DOHH2 (cell line): ENCODE measurements around the gene PCNX3.
A peak's percentile ranks its signal among the peaks of the same experiment; 100 is the strongest.

Source experiments
- H3F3A ChIP-seq: fragments of 200-600 bp; sonication (generic), shearing (Covaris generic); 2 replicates; pipeline ENCODE4 v1.6.0; 2016; ENCODE audit warnings: antibody characterized with exemption, mild to moderate bottlenecking; ENCODE audit not compliant: control insufficient read depth, insufficient read depth
- H3K27ac ChIP-seq: fragments of 200-600 bp; sonication (generic); 2 replicates; pipeline ENCODE4 v1.5.1; 2014; ENCODE audit warnings: low read depth, mild to moderate bottlenecking, low read length, moderate library complexity
- H3K27me3 ChIP-seq: fragments of 200-600 bp; sonication (generic); 2 replicates; pipeline ENCODE4 v1.6.1; 2014; ENCODE audit warnings: mild to moderate bottlenecking, low read length, mixed read lengths; ENCODE audit not compliant: control insufficient read depth
- H3K36me3 ChIP-seq: fragments of 200-600 bp; sonication (generic); 2 replicates; pipeline ENCODE4 v1.6.1; 2014; ENCODE audit warnings: mild to moderate bottlenecking, low read length, moderate library complexity, mixed read lengths; ENCODE audit not compliant: control insufficient read depth
- H3K4me1 ChIP-seq: fragments of 200-600 bp; sonication (generic); 2 replicates; pipeline ENCODE4 v1.6.1; 2014; ENCODE audit warnings: mild to moderate bottlenecking, low read length, mixed read lengths; ENCODE audit not compliant: control insufficient read depth
- H3K4me2 ChIP-seq: fragments of 200-600 bp; sonication (generic); 2 replicates; pipeline ENCODE4 v1.6.0; 2014; ENCODE audit warnings: mild to moderate bottlenecking, low read length, moderate library complexity
- H3K4me3 ChIP-seq: fragments of 200-600 bp; sonication (generic); 2 replicates; pipeline ENCODE4 v1.5.1; 2014; ENCODE audit warnings: mild to moderate bottlenecking, low read length, mixed read lengths
- H3K79me2 ChIP-seq: fragments of 200-600 bp; sonication (generic); 2 replicates; pipeline ENCODE4 v1.6.1; 2014; ENCODE audit warnings: mild to moderate bottlenecking, low read length, mixed read lengths; ENCODE audit not compliant: control insufficient read depth
- H3K9me2 ChIP-seq: fragments of 200-600 bp; sonication (generic); replicated peaks from 2 replicates; pipeline ENCODE4 v1.6.1; 2014; ENCODE audit warnings: mild to moderate bottlenecking, low read length, mixed read lengths; ENCODE audit not compliant: control insufficient read depth
- H3K9me3 ChIP-seq: fragments of 200-600 bp; sonication (generic); 2 replicates; pipeline ENCODE4 v1.6.1; 2014; ENCODE audit warnings: antibody characterized with exemption, low read length, mixed read lengths; ENCODE audit not compliant: control insufficient read depth, insufficient read depth
- H4K20me1 ChIP-seq: fragments of 200-600 bp; sonication (generic); 2 replicates; pipeline ENCODE4 v1.6.0; 2014; ENCODE audit warnings: low read depth, mild to moderate bottlenecking, antibody characterized with exemption, low read length, moderate library complexity; ENCODE audit not compliant: control insufficient read depth, insufficient read depth
- CTCF ChIP-seq: fragments of 200-600 bp; sonication (generic); IDR thresholded peaks from one replicate; pipeline ENCODE4 v1.5.1; 2014; ENCODE audit warnings: antibody characterized with exemption, mild to moderate bottlenecking, low read depth, low read length; ENCODE audit not compliant: poor library complexity, severe bottlenecking
- EZH2phosphoT487 ChIP-seq: fragments of 200-600 bp; sonication (generic); IDR thresholded peaks from 2 replicates; pipeline ENCODE4 v1.6.1; 2017; ENCODE audit warnings: borderline replicate concordance, mild to moderate bottlenecking, antibody characterized with exemption, low read length, moderate library complexity, mixed read lengths

PCNX3 gene

DNA sequence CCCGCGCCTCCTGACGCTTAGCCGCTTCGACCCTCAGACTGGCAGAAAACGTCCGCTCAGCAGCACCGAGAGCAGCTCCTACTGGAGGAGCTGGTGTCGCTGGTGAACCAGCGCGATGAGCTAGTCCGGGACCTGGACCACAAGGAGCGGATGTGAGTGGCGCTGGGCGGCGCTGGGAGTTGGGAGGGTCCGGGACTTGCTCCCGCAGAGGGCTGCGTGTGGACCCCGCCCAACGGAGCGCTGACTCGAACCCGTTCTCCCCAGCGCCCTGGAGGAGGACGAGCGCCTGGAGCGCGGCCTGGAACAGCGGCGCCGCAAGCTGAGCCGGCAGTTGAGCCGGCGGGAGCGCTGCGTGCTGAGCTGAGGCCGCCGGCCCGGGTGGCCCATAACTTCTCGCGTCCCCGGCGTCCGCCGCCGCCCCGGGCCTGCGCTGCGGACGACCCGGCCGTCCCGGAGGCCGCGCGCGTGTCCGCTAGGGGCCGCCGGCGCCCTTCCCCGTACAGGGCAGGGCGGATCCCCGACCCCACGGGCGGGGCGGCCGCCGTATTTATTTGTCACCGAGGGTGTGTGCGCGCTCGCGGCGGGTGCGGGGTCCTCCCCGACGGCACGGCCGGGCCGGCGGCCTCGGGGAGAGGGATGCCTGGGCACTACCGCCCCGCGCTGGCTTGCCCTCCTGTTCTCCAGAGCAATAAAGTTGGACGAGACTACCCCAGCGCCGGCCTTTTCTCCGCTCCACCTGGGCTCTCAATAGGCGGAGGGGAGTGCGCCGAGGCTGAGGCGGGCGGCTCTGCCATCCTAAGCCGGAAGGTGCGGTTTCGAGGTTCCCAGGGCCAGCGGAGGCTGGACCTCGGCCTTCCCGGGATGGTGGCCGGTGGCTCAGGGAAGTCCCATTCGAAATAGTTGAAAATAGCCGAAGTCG is 23.4 kb upstream of the PCNX3 start:
- Histone ChIP-seq H3K4me1 (peaks cover 28% of the 10 kb centered on the region), H3K36me3 (peaks cover 5% of the 10 kb centered on the region), H3K9me2 (no peaks in the 10 kb centered on the region), H3F3A (no peaks in the 10 kb centered on the region), H3K9me3 (no peaks in the 10 kb centered on the region), H3K4me3 (no peak overlapping the region), H3K79me2 (no peaks in the 10 kb centered on the region), H4K20me1 (no peaks in the 10 kb centered on the region), H3K4me2 (no peak overlapping the region), H3K27ac (no peak overlapping the region), H3K27me3 (no peaks in the 10 kb centered on the region)
- no peak for TF ChIP-seq CTCF
- no peak for TF ChIP-seq EZH2phosphoT487

GRCh38 chr11:65592858-65593517 is 22.6 kb upstream of the PCNX3 start:
- Histone ChIP-seq H4K20me1 (no peaks in the 10 kb centered on the region), H3K9me3 (no peaks in the 10 kb centered on the region), H3K36me3 (peaks cover 5% of the 10 kb centered on the region), H3K27ac (no peak overlapping the region), H3K9me2 (no peaks in the 10 kb centered on the region), H3K4me2 (no peak overlapping the region), H3K4me3 (no peak overlapping the region), H3K27me3 (no peaks in the 10 kb centered on the region), H3F3A (no peaks in the 10 kb centered on the region), H3K4me1 (peaks cover 21% of the 10 kb centered on the region), H3K79me2 (no peaks in the 10 kb centered on the region)
- TF ChIP-seq CTCF: no peak
- TF ChIP-seq EZH2phosphoT487: no peak

DNA sequence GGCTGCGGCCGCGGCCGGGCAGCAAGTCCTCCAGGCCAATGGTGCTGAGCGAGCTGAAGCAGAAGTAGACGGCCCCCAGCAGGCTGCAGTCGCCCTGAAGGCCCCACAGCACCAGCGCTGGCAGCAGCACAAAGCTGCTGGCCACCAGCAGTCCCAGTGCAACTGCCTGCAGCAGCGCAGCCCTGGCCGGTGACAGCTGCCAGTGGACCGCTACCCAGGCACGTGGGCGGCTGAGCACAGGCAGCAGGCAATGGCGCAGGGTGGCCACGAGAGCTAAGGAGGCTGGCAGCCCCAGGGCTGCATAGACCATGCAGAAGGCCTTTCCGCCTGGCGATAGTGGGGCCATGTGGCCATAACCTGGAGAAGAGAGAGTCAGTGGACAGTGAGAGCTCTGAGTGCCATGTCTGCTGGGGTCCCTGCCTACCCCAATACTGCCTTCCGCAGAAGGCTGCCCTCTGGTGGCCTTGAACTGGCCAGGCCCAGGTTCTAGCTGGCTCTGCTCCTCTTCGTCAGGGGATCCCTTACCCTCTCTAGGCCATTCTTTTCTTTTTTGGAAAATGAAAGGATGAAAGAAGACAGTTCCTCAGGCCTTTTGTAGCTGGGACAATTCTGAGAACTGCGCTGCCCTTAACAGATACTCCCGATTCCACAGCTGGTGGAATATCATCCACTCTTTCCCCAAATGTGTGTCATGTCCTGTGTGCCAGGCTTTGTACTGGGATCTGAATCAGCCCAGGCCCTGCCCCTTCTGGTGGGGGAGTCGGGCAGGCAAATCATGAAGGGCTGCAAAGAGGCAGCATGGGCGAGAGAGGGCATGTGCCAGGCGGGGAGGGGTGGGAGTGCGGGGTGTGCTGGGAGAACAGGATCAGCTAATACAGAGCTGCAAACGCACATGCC is 21.8 kb upstream of the PCNX3 start:
- TF ChIP-seq EZH2phosphoT487 (no peak), CTCF (peak; percentile 86)
- Histone ChIP-seq H3K4me3 (no peak overlapping the region), H3K36me3 (peaks cover 12% of the 10 kb centered on the region), H3F3A (no peaks in the 10 kb centered on the region), H3K9me2 (no peaks in the 10 kb centered on the region), H4K20me1 (no peaks in the 10 kb centered on the region), H3K27me3 (no peaks in the 10 kb centered on the region), H3K9me3 (no peaks in the 10 kb centered on the region), H3K27ac (no peak overlapping the region), H3K79me2 (no peaks in the 10 kb centered on the region), H3K4me2 (no peak overlapping the region), H3K4me1 (peaks cover 13% of the 10 kb centered on the region)
